H9 (cell line): ENCODE measurements around the gene DNAAF9. TPM values are rescaled to one million over a fixed set of nuclear protein-coding genes. Genes with fewer than 3 reads are reported as not detected.
A peak's percentile ranks its signal among the peaks of the same experiment; 100 is the strongest.

Source experiments
- DNase-seq: peaks from one replicate; pipeline ENCODE4 v3.0.0-alpha.2; 2017
- H2AFZ ChIP-seq: one replicate; pipeline ENCODE4 v1.6.1; 2013; ENCODE audit warnings: mild to moderate bottlenecking, low read length, control low read depth, moderate library complexity
- H2AK5ac ChIP-seq: 2 replicates; pipeline ENCODE4 v1.6.1; 2013; ENCODE audit warnings: low read length, control low read depth, mixed read lengths; ENCODE audit not compliant: insufficient read length
- H2BK120ac ChIP-seq: one replicate; pipeline ENCODE4 v1.6.1; 2013; ENCODE audit warnings: low read depth, mild to moderate bottlenecking, low read length, control low read depth, inconsistent platforms; ENCODE audit not compliant: poor library complexity, severe bottlenecking
- H2BK12ac ChIP-seq: 2 replicates; pipeline ENCODE4 v1.6.1; 2013; ENCODE audit warnings: low read length, control low read depth, mixed read lengths, low read depth; ENCODE audit not compliant: insufficient read length
- H2BK15ac ChIP-seq: 2 replicates; pipeline ENCODE4 v1.6.1; 2013; ENCODE audit warnings: low read depth, low read length, control low read depth
- H2BK20ac ChIP-seq: one replicate; pipeline ENCODE4 v1.6.1; 2013; ENCODE audit warnings: low read depth, mild to moderate bottlenecking, low read length, control low read depth, inconsistent platforms; ENCODE audit not compliant: poor library complexity, severe bottlenecking
- H2BK5ac ChIP-seq: 2 replicates; pipeline ENCODE4 v1.6.1; 2013; ENCODE audit warnings: low read length, control low read depth, mixed read lengths; ENCODE audit not compliant: insufficient read length
- H3K14ac ChIP-seq: 2 replicates; pipeline ENCODE4 v1.6.1; 2013; ENCODE audit warnings: low read length, control low read depth; ENCODE audit not compliant: insufficient read depth
- H3K18ac ChIP-seq: 2 replicates; pipeline ENCODE4 v1.6.1; 2013; ENCODE audit warnings: low read depth, mild to moderate bottlenecking, mixed read lengths, low read length, control low read depth; ENCODE audit not compliant: insufficient read length
- H3K23ac ChIP-seq: 2 replicates; pipeline ENCODE4 v1.6.1; 2013; ENCODE audit warnings: low read length, control low read depth, mixed read lengths, low read depth; ENCODE audit not compliant: insufficient read length
- H3K23me2 ChIP-seq: 2 replicates; pipeline ENCODE4 v1.6.1; 2013; ENCODE audit warnings: low read depth, mild to moderate bottlenecking, mixed read lengths, low read length, control low read depth; ENCODE audit not compliant: insufficient read length, poor library complexity, severe bottlenecking
- H3K27ac ChIP-seq: 2 replicates; pipeline ENCODE4 v1.5.1; 2013; ENCODE audit warnings: low read length, control low read depth, mixed read lengths, low read depth; ENCODE audit not compliant: insufficient read length
- H3K27me3 ChIP-seq: 2 replicates; pipeline ENCODE4 v1.6.1; 2013; ENCODE audit warnings: low read length, control low read depth, inconsistent platforms; ENCODE audit not compliant: insufficient read depth
- H3K4ac ChIP-seq: 2 replicates; pipeline ENCODE4 v1.6.1; 2013; ENCODE audit warnings: low read depth, mild to moderate bottlenecking, control low read depth, inconsistent platforms, low read length, moderate library complexity
- H3K4me1 ChIP-seq: 2 replicates; pipeline ENCODE4 v1.6.1; 2013; ENCODE audit warnings: low read length, control low read depth, inconsistent platforms; ENCODE audit not compliant: insufficient read depth
- H3K4me2 ChIP-seq: 2 replicates; pipeline ENCODE4 v1.6.1; 2013; ENCODE audit warnings: low read length, control low read depth, mixed read lengths; ENCODE audit not compliant: insufficient read length, insufficient read depth
- H3K56ac ChIP-seq: 2 replicates; pipeline ENCODE4 v1.6.1; 2013; ENCODE audit warnings: low read depth, mild to moderate bottlenecking, mixed read lengths, low read length, control low read depth; ENCODE audit not compliant: insufficient read length
- H3K79me1 ChIP-seq: 2 replicates; pipeline ENCODE4 v1.6.1; 2013; ENCODE audit warnings: low read depth, mild to moderate bottlenecking, moderate library complexity, low read length, control low read depth, inconsistent platforms; ENCODE audit not compliant: insufficient read depth, poor library complexity, severe bottlenecking
- H3K79me2 ChIP-seq: 2 replicates; pipeline ENCODE4 v1.6.1; 2013; ENCODE audit warnings: low read length, control low read depth, inconsistent platforms; ENCODE audit not compliant: insufficient read depth
- H3K9ac ChIP-seq: 2 replicates; pipeline ENCODE4 v1.6.1; 2013; ENCODE audit warnings: low read length, control low read depth, mixed read lengths; ENCODE audit not compliant: insufficient read length; ENCODE audit errors: extremely low read depth
- H3K9me3 ChIP-seq: one replicate; pipeline ENCODE4 v1.6.1; 2013; ENCODE audit warnings: low read depth, low read length, inconsistent platforms; ENCODE audit not compliant: control insufficient read depth
- H3T11ph ChIP-seq: one replicate; pipeline ENCODE4 v1.6.1; 2013; ENCODE audit warnings: mild to moderate bottlenecking, low read length, control low read depth, inconsistent platforms
- H4K20me1 ChIP-seq: one replicate; pipeline ENCODE4 v1.6.1; 2013; ENCODE audit not compliant: control insufficient read depth, insufficient read length, insufficient read depth
- H4K5ac ChIP-seq: 2 replicates; pipeline ENCODE4 v1.6.1; 2013; ENCODE audit warnings: low read depth, mild to moderate bottlenecking, mixed read lengths, low read length, control low read depth; ENCODE audit not compliant: insufficient read length
- H4K8ac ChIP-seq: replicated peaks from 2 replicates; pipeline ENCODE4 v1.6.1; 2013; ENCODE audit warnings: low read length, control low read depth, mixed read lengths, low read depth; ENCODE audit not compliant: insufficient read length
- H4K91ac ChIP-seq: 2 replicates; pipeline ENCODE4 v1.6.1; 2013; ENCODE audit warnings: low read depth, mild to moderate bottlenecking, moderate library complexity, mixed read lengths, low read length, control low read depth; ENCODE audit not compliant: insufficient read length
- H3K27ac Mint-ChIP-seq, 3 experiments: 2 replicates in 2 of 3; 3 replicates in 1 of 3; pipeline ENCODE4 v1.8.0; 2020 to 2021; ENCODE audit warnings: mixed read lengths in 3 of 3, mild to moderate bottlenecking in 1 of 3, moderate library complexity in 1 of 3
- H3K27me3 Mint-ChIP-seq: 2 replicates; pipeline ENCODE4 v1.8.0; 2021; ENCODE audit warnings: low read depth, mild to moderate bottlenecking, moderate library complexity, mixed read lengths
- H3K36me3 Mint-ChIP-seq, 3 experiments: 2 replicates in 2 of 3; 3 replicates in 1 of 3; pipeline ENCODE4 v1.8.0; 2020 to 2021; ENCODE audit warnings: low read depth in 3 of 3, mixed read lengths in 3 of 3; ENCODE audit not compliant: insufficient read depth in 1 of 3
- H3K4me1 Mint-ChIP-seq, 2 experiments: 2 replicates each; pipeline ENCODE4 v1.8.0; 2020; ENCODE audit warnings: mixed read lengths in 2 of 2
- H3K4me3 Mint-ChIP-seq, 2 experiments: 2 replicates in 1 of 2; 3 replicates in 1 of 2; pipeline ENCODE4 v1.8.0; 2020 to 2021; ENCODE audit warnings: mild to moderate bottlenecking in 2 of 2, mixed read lengths in 2 of 2, moderate library complexity in 1 of 2
- H3K9me3 Mint-ChIP-seq, 2 experiments: 2 replicates in 1 of 2; 3 replicates in 1 of 2; pipeline ENCODE4 v1.8.0; 2020; ENCODE audit warnings: mild to moderate bottlenecking in 2 of 2, mixed read lengths in 2 of 2, moderate library complexity in 1 of 2
- WGBS: extraction: QIAGEN DNeasy Blood & Tissue Kit; methylation state at CpG from one replicate; pipeline ENCODE4 v1.1.7; 2013; ENCODE audit warnings: missing lambda C conversion rate, low lambda C conversion rate, mixed read lengths; ENCODE audit not compliant: insufficient read length; ENCODE audit errors: extremely low coverage; 5-methylcytosine and 5-hydroxymethylcytosine counted together
- total RNA-seq: library from RNA; stranded (reverse); gene quantifications from 2 replicates; pipeline ENCODE4 v1.2.1, GENCODE V29; 2021
- TF ChIP-seq, protein P1 (sequence below): fragments of 200-600 bp; sonication (generic); conservative IDR thresholded peaks from 3 replicates; pipeline ENCODE4 v1.8.0; 2021; ENCODE audit warnings: antibody characterized with exemption, mild to moderate bottlenecking

DNAAF9 gene
- total RNA-seq, 1 experiment from 2014 or later = 5.5 TPM

DNA sequence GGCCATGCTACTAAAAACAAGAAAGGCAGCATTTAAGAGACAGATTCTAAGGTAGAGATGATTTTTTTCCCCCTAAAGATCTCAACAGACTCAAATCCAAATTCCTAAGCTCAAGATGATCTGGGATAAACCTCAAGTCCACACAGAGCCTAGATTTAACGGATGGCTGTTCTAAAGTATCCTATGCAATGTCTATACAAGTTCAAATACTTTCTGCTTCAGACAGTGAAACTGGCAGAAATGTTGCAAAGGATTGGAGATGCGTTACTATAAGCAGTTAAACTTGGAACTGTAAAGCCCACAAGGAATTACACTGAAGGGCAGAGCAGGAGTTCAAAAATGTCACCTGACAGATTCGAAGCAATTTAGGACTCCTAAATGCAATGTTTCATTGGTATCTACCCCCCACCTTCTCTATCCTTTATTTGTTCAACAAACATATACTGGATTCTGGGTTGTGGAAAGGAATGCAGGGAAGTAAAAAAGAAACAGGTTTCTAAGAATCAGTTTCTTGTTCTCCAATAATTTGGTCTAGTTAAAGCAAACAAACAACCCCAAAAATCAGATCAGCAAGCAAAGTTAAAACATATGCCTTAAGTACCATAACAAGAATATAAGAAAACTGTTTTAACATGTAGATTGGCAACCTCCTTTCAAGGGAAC is 1.6 kb downstream of the DNAAF9 start:
- H3K27me3 ChIP-seq = no peaks in the 10 kb centered on the region
- H3K27ac ChIP-seq = no peak overlapping the region

More for the DNA sequence above, 1.6 kb downstream of the DNAAF9 start:
- H3T11ph ChIP-seq = no peak overlapping the region
- no peaks in the 10 kb centered on the region for H3K4me1 ChIP-seq
- Mint-ChIP-seq H3K27me3 (peaks cover 19% of the 10 kb centered on the region), H3K4me1 (peaks cover 15 to 25% of the 10 kb centered on the region in 2 experiments), H3K9me3 (no peaks in the 10 kb centered on the region; a peak in 1 of 5 replicates), H3K27ac (no peak overlapping the region), H3K4me3 (peak overlapping the region; percentile 80 to 85), H3K36me3 (no peaks in the 10 kb centered on the region; a peak in 1 of 7 replicates)
- H2BK20ac ChIP-seq = no peak overlapping the region
- no peak overlapping the region for H3K23ac ChIP-seq
- no peak overlapping the region for H2BK12ac ChIP-seq
- peak overlapping the region; percentile 71 for H3K4me2 ChIP-seq
- TF ChIP-seq, protein P1, sequence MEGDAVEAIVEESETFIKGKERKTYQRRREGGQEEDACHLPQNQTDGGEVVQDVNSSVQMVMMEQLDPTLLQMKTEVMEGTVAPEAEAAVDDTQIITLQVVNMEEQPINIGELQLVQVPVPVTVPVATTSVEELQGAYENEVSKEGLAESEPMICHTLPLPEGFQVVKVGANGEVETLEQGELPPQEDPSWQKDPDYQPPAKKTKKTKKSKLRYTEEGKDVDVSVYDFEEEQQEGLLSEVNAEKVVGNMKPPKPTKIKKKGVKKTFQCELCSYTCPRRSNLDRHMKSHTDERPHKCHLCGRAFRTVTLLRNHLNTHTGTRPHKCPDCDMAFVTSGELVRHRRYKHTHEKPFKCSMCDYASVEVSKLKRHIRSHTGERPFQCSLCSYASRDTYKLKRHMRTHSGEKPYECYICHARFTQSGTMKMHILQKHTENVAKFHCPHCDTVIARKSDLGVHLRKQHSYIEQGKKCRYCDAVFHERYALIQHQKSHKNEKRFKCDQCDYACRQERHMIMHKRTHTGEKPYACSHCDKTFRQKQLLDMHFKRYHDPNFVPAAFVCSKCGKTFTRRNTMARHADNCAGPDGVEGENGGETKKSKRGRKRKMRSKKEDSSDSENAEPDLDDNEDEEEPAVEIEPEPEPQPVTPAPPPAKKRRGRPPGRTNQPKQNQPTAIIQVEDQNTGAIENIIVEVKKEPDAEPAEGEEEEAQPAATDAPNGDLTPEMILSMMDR = no peak
- H3K79me2 ChIP-seq = peaks cover 1% of the 10 kb centered on the region; the same call in 1 of the 2 replicates
- no peak overlapping the region for H3K56ac ChIP-seq
- H4K20me1 ChIP-seq = no peaks in the 10 kb centered on the region
- peaks cover 9% of the 10 kb centered on the region for H3K23me2 ChIP-seq
- H4K5ac ChIP-seq = no peak overlapping the region
- H4K8ac ChIP-seq = no peak overlapping the region
- no peak overlapping the region for H3K14ac ChIP-seq
- H4K91ac ChIP-seq = no peak overlapping the region
- H3K9ac ChIP-seq = no peak overlapping the region
- no peak overlapping the region for H2BK5ac ChIP-seq
- H2BK15ac ChIP-seq = no peak overlapping the region
- no peak overlapping the region for H2BK120ac ChIP-seq
- H2AK5ac ChIP-seq = no peak overlapping the region
- no peaks in the 10 kb centered on the region for H3K9me3 ChIP-seq
- H2AFZ ChIP-seq = no peak overlapping the region
- H3K4ac ChIP-seq = no peak overlapping the region
- no CpG with 5 or more reads among the region's 3 CpGs for WGBS
- DNase-seq = no peak
- H3K79me1 ChIP-seq = no peaks in the 10 kb centered on the region
- H3K18ac ChIP-seq = no peak overlapping the region
